SHP77 treated with DMSO at 0.1 percent for 48 hours (cell line): ENCODE results near the gene CDX1.

Source experiments
- DNase-seq: peaks from one replicate; lab custom pipeline; 2025; lab: John Stamatoyannopoulos, UW

Gene CDX1

GRCh38 chr5:150163547-150164059 lies 3.0 kb upstream of the CDX1 start:
- DNase-seq, result no peak

- no peak for DNase-seq
Observed at GRCh38 chr5:150164211-150164980, 2.2 kb upstream of the CDX1 start.

GRCh38 chr5:150166037-150166649 lies 435 bp upstream of the CDX1 start:
- no peak for DNase-seq

GRCh38 chr5:150167512-150167850 lies 903 bp downstream of the CDX1 start:
- no peak for DNase-seq

- DNase-seq, result no peak
Observed at GRCh38 chr5:150167908-150168307, 1.3 kb downstream of the CDX1 start.

- DNase-seq, result no peak
Observed at GRCh38 chr5:150168864-150169263, 2.3 kb downstream of the CDX1 start.

- DNase-seq, result no peak
Observed at GRCh38 chr5:150172145-150172544, 5.6 kb downstream of the CDX1 start.

GRCh38 chr5:150172556-150172955 lies 6.0 kb downstream of the CDX1 start:
- no peak for DNase-seq

GRCh38 chr5:150173161-150173560 lies 6.6 kb downstream of the CDX1 start:
- DNase-seq, result no peak

GRCh38 chr5:150174285-150174684 lies 7.7 kb downstream of the CDX1 start:
- no peak for DNase-seq

- no peak for DNase-seq
Observed at GRCh38 chr5:150175076-150175475, 8.5 kb downstream of the CDX1 start.

GRCh38 chr5:150175536-150175935 lies 9.0 kb downstream of the CDX1 start:
- no peak for DNase-seq

GRCh38 chr5:150176745-150177477 lies 10.3 kb downstream of the CDX1 start:
- DNase-seq, result no peak

GRCh38 chr5:150177721-150178120 lies 11.1 kb downstream of the CDX1 start:
- DNase-seq, result no peak

- DNase-seq, result no peak
Observed at GRCh38 chr5:150178262-150178661, 11.7 kb downstream of the CDX1 start.

GRCh38 chr5:150179019-150179620 lies 12.5 kb downstream of the CDX1 start:
- no peak for DNase-seq

GRCh38 chr5:150180241-150181026 lies 13.9 kb downstream of the CDX1 start:
- no peak for DNase-seq

GRCh38 chr5:150181027-150181426 lies 14.4 kb downstream of the CDX1 start:
- DNase-seq, result no peak

GRCh38 chr5:150181766-150182545 lies 15.4 kb downstream of the CDX1 start:
- no peak for DNase-seq

- DNase-seq, result no peak
Observed at GRCh38 chr5:150182774-150183173, 16.2 kb downstream of the CDX1 start.

- DNase-seq, result no peak
Observed at GRCh38 chr5:150183436-150183835, 16.9 kb downstream of the CDX1 start.
